ENCODE measurements around the gene FBXW8.
A peak's percentile ranks its signal among the peaks of the same experiment; 100 is the strongest.

Gene FBXW8

GRCh38 chr12:116924558-116925453 is 14.1 kb downstream of the FBXW8 start:
- peak in 2 of 3 experiments; percentile 13 to 35 for DNase-seq (ENCODE audit: low read depth in 3 of 3)

GRCh38 chr12:116926283-116927243 is 15.8 kb downstream of the FBXW8 start:
- no peak for DNase-seq (ENCODE audit: low read depth in 3 of 3)

GRCh38 chr12:116927244-116927940 is 16.6 kb downstream of the FBXW8 start:
- no peak for DNase-seq (ENCODE audit: low read depth in 3 of 3)

GRCh38 chr12:116928504-116928903 is 17.8 kb downstream of the FBXW8 start:
- no peak for DNase-seq (ENCODE audit: low read depth in 3 of 3)

GRCh38 chr12:116929885-116930284 is 19.1 kb downstream of the FBXW8 start:
- DNase-seq (ENCODE audit: low read depth in 3 of 3) = no peak

GRCh38 chr12:116931665-116932064 is 20.9 kb downstream of the FBXW8 start:
- DNase-seq (ENCODE audit: low read depth in 3 of 3) = no peak

GRCh38 chr12:116933091-116933490 is 22.3 kb downstream of the FBXW8 start:
- no peak for DNase-seq (ENCODE audit: low read depth in 3 of 3)

GRCh38 chr12:116933512-116934246 is 22.9 kb downstream of the FBXW8 start:
- DNase-seq (ENCODE audit: low read depth in 3 of 3) = no peak

- DNase-seq (ENCODE audit: low read depth in 3 of 3) = no peak
These were observed 24.4 kb downstream of the FBXW8 start for GRCh38 chr12:116934908-116935705.

GRCh38 chr12:116937640-116938039 is 26.9 kb downstream of the FBXW8 start:
- no peak for DNase-seq (ENCODE audit: low read depth in 3 of 3)

GRCh38 chr12:116939734-116940133 is 29.0 kb downstream of the FBXW8 start:
- DNase-seq (ENCODE audit: low read depth in 3 of 3) = no peak

GRCh38 chr12:116941188-116941587 is 30.4 kb downstream of the FBXW8 start:
- no peak for DNase-seq (ENCODE audit: low read depth in 3 of 3)

GRCh38 chr12:116943419-116944372 is 32.9 kb downstream of the FBXW8 start:
- DNase-seq (ENCODE audit: low read depth in 3 of 3) = no peak

- no peak for DNase-seq (ENCODE audit: low read depth in 3 of 3)
These were observed 35.3 kb downstream of the FBXW8 start for GRCh38 chr12:116945886-116946550.

GRCh38 chr12:116948298-116948697 is 37.5 kb downstream of the FBXW8 start:
- DNase-seq (ENCODE audit: low read depth in 3 of 3) = no peak

- DNase-seq (ENCODE audit: low read depth in 3 of 3) = no peak
These were observed 40.0 kb downstream of the FBXW8 start for GRCh38 chr12:116950628-116951325.

GRCh38 chr12:116954710-116955381 is 44.1 kb downstream of the FBXW8 start:
- DNase-seq (ENCODE audit: low read depth in 3 of 3) = no peak

All from stimulated activated CD4-positive, alpha-beta T cell treated with anti-CD3 and anti-CD28 coated beads, TNF-alpha, amount 100 ng/mL, for 24 hours (primary cell).